DLD1 (cell line): ENCODE data around the gene CCDC142.

Source experiments
- in situ Hi-C: cut with HindIII; loops from 2 replicates; pipeline ENCODE4 v1.10.0; 2017; ENCODE audit warnings: low sequenced_read_pairs

The CCDC142 gene, protein sequence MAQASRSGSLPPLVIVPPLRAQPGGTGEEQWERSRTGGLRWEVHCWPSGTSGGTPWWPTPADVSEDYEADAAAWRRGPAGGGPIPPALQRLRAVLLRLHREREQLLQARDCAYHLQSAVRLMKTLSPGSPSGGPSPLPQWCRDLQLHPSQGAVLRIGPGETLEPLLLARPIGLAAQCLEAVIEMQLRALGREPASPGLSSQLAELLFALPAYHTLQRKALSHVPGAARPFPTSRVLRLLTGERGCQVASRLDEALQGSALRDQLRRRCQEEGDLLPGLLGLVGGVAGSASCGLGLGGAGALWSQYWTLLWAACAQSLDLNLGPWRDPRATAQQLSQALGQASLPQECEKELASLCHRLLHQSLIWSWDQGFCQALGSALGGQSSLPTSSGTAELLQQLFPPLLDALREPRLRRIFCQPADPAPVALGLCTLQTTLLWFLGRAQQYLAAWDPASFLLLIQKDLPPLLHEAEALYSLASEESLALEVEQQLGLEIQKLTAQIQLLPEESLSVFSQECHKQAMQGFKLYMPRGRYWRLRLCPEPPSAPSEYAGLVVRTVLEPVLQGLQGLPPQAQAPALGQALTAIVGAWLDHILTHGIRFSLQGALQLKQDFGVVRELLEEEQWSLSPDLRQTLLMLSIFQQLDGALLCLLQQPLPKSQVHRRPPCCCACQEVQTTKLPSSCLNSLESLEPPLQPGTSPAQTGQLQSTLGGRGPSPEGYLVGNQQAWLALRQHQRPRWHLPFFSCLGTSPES

DNA sequence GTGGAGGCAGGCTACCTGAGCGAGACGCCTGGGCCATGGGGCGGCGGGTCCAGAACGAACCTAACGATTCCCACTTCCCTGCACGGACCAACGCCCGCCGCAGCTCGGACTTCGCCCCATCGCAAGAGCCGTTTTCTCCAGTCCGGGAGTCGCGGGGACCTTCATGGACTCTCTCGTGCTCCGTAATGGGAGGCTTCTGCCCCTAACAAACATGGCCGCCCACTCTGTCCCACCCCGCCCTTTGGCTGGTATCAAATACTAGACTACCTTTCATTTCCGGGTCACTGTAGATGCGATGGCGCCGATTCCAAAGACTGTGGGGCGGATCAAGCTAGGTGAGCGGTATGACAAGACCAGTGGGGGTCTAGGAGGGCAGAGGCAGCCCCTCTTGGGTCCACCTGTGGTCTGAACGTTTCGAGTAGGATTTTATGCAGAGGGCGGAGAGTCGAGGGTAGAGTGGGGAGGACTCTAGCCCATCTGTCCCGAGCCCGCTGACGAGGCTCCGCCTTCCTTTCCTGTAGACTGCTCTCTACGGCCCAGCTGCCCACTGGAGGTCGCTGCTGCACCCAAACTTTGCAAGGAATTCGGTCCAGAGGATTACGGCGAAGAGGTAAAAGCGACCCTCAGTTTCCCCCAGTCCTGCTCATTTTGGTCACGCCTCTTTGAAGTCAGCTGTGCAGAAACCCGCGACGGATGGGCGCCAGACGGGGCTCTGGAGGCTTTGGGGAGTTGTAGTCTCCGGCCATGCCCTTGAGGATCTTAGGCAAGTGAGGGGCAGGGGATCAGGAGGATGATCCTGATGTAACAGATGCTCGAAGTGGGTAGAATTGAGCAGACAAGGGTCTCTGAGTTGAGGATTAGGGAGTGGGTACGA is at the start of gene CCDC142, which contains the start of gene TTC31:
Gene CCDC142, minus strand, starts transcription at position 198 of the 874 bp plus-strand sequence. Its CDS starts 161 bp downstream, at position 37.
Gene TTC31, plus strand, starts transcription at position 281 of the 874 bp plus-strand sequence. Its CDS starts 15 bp downstream, at position 296.
- in situ Hi-C loops = no loop called here

DNA sequence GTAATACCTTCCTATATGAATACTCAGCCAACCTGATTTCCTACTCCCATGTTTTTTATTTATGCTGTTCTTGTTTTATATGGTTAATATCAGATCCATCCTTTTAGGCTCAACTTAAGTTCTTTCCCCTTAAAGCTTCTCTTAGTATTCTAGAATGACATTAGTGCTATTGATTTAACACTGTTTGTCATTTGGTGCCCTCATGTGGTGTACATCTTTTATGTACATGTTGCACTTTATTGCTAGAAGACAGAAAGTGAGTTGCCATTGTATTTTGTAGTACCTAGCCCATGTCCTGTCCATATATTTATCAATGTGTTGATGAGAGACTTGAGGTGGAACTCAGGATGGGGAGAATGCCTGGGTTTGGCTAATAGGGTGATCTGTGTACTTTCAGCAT is 49.4 kb upstream of the CCDC142 start:
- in situ Hi-C loops = no loop called here

GRCh38 chr2:74531666-74532065 is 48.9 kb upstream of the CCDC142 start:
- in situ Hi-C loops = no loop called here

- in situ Hi-C loops = no loop called here
Measured at GRCh38 chr2:74530239-74531187, 47.7 kb upstream of the CCDC142 start.

DNA sequence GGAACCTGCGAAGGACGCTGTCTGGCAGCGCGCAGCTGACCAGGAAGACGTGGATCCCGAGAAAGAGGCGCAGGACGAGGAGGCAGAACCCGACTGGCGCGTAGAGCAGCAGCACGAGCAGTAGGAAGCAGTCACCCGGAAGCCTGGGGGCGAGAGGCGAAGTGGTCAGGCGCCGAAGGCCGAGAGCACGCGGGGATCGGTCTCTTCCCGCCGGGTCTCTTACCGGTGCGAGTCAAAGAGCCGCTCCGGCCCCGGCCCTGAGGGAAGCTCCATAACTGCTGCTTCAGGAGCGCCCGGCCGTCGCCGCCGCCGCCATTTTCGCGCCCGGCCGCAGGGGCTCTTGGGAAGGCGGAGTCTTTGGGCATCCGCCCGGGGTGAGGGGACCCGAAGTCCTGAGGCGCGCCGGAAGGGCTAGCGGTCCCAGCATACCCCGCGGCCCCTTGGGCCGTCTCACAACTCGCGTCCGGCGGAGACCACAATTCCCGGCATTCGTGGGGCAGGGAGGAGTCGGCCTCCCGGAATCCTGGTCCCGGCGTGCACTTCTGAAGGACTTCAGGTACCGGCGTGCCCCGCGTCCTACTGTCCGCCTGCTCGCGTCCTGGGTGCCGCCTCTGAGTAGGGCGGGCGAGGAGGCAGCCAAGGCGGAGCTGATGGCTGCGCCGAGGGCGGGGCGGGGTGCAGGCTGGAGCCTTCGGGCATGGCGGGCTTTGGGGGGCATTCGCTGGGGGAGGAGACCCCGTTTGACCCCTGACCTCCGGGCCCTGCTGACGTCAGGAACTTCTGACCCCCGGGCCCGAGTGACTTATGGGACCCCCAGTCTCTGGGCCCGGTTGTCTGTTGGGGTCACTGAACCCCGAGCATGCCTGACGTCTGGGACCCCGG is 46.8 kb upstream of the CCDC142 start, which contains the start of the genes AUP1 and HTRA2:
Gene AUP1, minus strand, starts transcription at position 350 of the 882 bp plus-strand sequence. Its CDS starts 77 bp downstream, at position 273.
Gene HTRA2, plus strand, starts transcription at position 577 of the 882 bp plus-strand sequence. Its CDS starts 74 bp downstream, at position 651.
- in situ Hi-C loops = no loop called here

DNA sequence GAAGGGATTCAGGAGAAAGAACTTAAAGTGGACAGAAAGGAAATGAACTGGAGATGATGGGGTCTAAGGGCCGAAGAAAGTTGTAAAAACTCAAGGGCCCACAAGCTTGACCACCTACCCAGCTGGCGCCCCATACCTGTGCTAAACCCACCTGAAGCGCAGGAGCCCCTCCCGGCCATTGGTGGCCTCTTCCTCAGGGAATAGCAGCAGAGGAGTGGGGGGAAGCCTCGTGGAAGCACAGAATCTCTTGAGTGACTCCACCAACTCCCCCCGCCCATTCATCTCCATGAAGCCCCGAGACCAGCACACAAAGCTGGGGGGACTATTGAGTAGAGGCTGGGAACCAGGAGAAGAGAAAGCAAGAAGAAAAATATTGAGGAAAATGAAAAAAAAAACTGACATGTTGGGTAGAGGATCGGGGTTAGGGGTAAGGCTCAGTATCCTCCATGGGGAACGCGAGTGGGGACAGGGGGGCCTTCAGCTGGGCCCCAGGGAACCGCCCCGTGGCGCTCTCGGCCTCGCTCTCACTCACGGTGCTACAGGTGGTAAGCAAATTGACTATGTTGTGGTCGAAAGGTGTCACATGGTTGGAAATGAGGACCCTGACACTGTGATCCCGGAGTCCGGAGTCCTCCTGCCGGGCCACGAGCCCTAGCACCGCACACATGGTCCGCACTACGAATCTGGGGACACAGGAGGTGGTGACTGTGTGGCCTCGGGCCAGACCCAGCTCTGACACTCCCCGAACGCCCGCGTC is 46.0 kb upstream of the CCDC142 start:
- in situ Hi-C loops = no loop called here

GRCh38 chr2:74527741-74528140 is 44.9 kb upstream of the CCDC142 start:
- in situ Hi-C loops = no loop called here

- in situ Hi-C loops = no loop called here
Measured at GRCh38 chr2:74526649-74527230, 43.9 kb upstream of the CCDC142 start.

GRCh38 chr2:74525717-74526648 is 43.2 kb upstream of the CCDC142 start, which contains the start of gene DQX1:
TSS of gene DQX1 (minus strand) at chr2:74526231. CDS start at chr2:74525729, 502 bp downstream.
- in situ Hi-C loops = no loop called here

GRCh38 chr2:74524955-74525716 is 42.3 kb upstream of the CCDC142 start:
- in situ Hi-C loops = no loop called here

GRCh38 chr2:74524005-74524404 is 41.2 kb upstream of the CCDC142 start:
- in situ Hi-C loops = no loop called here

GRCh38 chr2:74522516-74522915 is 39.7 kb upstream of the CCDC142 start:
- in situ Hi-C loops = no loop called here

DNA sequence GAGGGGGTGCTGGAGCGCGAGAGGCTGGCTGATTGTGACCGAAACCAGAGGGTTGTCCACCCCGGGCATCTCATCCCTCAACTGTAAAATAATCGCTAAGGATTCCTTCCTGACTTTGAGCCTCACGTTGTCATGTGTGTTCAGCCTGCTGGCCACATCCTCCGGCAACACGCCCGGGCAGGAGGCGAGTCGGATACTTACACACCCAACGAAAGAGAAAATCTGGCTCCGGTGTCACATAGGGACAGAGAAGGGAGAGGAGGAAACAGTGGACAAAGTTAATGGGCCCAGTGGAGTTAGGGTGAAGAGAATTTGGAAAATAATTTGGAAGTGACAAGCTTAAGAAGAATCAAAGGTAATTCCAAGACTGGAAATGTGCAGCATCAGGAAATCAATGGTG is 33.9 kb upstream of the CCDC142 start:
- in situ Hi-C loops = no loop called here

DNA sequence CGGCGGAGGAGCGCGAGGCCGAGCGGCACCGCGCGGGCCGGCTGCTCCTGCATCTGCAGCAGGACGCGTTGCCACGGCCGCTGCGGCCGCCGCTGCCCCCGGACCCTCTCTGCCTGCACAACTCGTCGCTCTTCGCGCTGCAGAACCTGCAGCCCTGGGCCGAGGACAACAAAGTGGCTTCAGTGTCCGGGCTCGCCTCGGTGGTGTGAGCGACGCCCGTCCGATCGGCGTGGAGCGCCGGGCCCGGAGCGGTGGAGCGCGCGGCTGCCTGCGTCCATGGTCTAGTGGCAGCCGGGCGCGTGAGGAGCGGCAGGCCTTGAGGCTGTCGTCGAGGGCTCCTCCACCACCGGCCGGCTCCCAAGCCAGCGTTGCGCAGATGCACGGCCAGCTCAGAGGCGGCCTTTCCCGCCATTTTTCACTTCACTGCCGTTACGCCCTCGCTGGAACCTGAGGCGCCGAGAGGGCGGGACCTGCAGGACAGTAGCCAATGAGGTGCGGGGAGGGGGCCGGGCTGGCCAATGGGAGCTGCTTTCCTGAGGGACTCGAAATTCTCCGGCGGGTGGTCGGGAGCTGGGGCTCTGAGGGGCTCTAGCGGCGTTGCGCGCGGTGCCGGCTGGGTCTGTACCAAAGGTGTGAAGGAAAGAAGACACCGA is 33.3 kb upstream of the CCDC142 start:
- in situ Hi-C loops = no loop called here
